ENCODE data around the gene NSF. TPM values are rescaled to one million over a fixed set of nuclear protein-coding genes. Genes with fewer than 3 reads are reported as not detected.

Gene NSF
- polyA plus RNA-seq, 4 donors: 14.1 to 29.9 (median 20.1) TPM

- Histone ChIP-seq H3K9me3 (ENCODE audit: control insufficient read depth in 2 of 2, insufficient read depth in 1 of 2, low read depth in 1 of 2, low read length in 1 of 2) (no peaks in the 10 kb centered on the region), H3K4me1 (ENCODE audit: control insufficient read depth in 3 of 3, insufficient read depth in 2 of 3, low read depth in 1 of 3, low read length in 2 of 3) (peaks cover 0 to 18% (median 5%) of the 10 kb centered on the region in 3 donors), H3K4me3 (ENCODE audit: low read depth in 1 of 3, low read length in 3 of 3) (no peak overlapping the region), H3K27me3 (ENCODE audit: control insufficient read depth in 3 of 3, insufficient read depth in 3 of 3, low read length in 3 of 3) (peaks cover 0 to 2% (median 0%) of the 10 kb centered on the region in 3 donors), H3K27ac (ENCODE audit: low read depth in 1 of 3, low read length in 2 of 3) (peak overlapping the region in 2 of 3 donors; percentile 21 to 27), H3K36me3 (ENCODE audit: control insufficient read depth in 3 of 3, insufficient read depth in 2 of 3, low read depth in 1 of 3, low read length in 3 of 3) (no peaks in the 10 kb centered on the region)
- no peak for FAIRE-seq
- peak; percentile 63 to 68 for DNase-seq
- 62 to 72% (median 69%) methylated on average over 9 of the region's 9 CpGs for WGBS, 3 donors
Measured at GRCh38 chr17:46782250-46782953, 191.9 kb downstream of the NSF start.

GRCh38 chr17:46783031-46783593 lies 192.6 kb downstream of the NSF start:
- no peaks in the 10 kb centered on the region for H3K9me3 ChIP-seq (ENCODE audit: control insufficient read depth in 2 of 2, insufficient read depth in 1 of 2, low read depth in 1 of 2, low read length in 1 of 2)
- DNase-seq (peak; percentile 78 to 93), FAIRE-seq (no peak)
- H3K27me3 ChIP-seq (ENCODE audit: control insufficient read depth in 3 of 3, insufficient read depth in 3 of 3, low read length in 3 of 3): peaks cover 0 to 2% (median 0%) of the 10 kb centered on the region in 3 donors
- H3K4me3 ChIP-seq (ENCODE audit: low read depth in 1 of 3, low read length in 3 of 3): no peak overlapping the region
- H3K36me3 ChIP-seq (ENCODE audit: control insufficient read depth in 3 of 3, insufficient read depth in 2 of 3, low read depth in 1 of 3, low read length in 3 of 3): no peaks in the 10 kb centered on the region
- 23 to 47% (median 33%) methylated on average over 7 of the region's 7 CpGs for WGBS, 3 donors
- peaks cover 0 to 18% (median 5%) of the 10 kb centered on the region in 3 donors for H3K4me1 ChIP-seq (ENCODE audit: control insufficient read depth in 3 of 3, insufficient read depth in 2 of 3, low read depth in 1 of 3, low read length in 2 of 3)
- H3K27ac ChIP-seq (ENCODE audit: low read depth in 1 of 3, low read length in 2 of 3): peak overlapping the region; percentile 21 to 43 (median 27)

- Histone ChIP-seq H3K4me1 (ENCODE audit: control insufficient read depth in 3 of 3, insufficient read depth in 2 of 3, low read depth in 1 of 3, low read length in 2 of 3) (peaks cover 0 to 18% (median 5%) of the 10 kb centered on the region in 3 donors), H3K27ac (ENCODE audit: low read depth in 1 of 3, low read length in 2 of 3) (no peak overlapping the region), H3K36me3 (ENCODE audit: control insufficient read depth in 3 of 3, insufficient read depth in 2 of 3, low read depth in 1 of 3, low read length in 3 of 3) (no peaks in the 10 kb centered on the region), H3K4me3 (ENCODE audit: low read depth in 1 of 3, low read length in 3 of 3) (no peak overlapping the region), H3K9me3 (ENCODE audit: control insufficient read depth in 2 of 2, insufficient read depth in 1 of 2, low read depth in 1 of 2, low read length in 1 of 2) (peaks cover 0 to 5% of the 10 kb centered on the region in 2 donors), H3K27me3 (ENCODE audit: control insufficient read depth in 3 of 3, insufficient read depth in 3 of 3, low read length in 3 of 3) (peaks cover 0 to 5% (median 0%) of the 10 kb centered on the region in 3 donors)
- DNase-seq (no peak), FAIRE-seq (no peak)
- WGBS, 3 donors: 57 to 72% (median 63%) methylated on average over 7 of the region's 7 CpGs
Measured at GRCh38 chr17:46785696-46786095, 195.2 kb downstream of the NSF start.

GRCh38 chr17:46787478-46787877 lies 197.0 kb downstream of the NSF start:
- peaks cover 0 to 5% (median 2%) of the 10 kb centered on the region in 3 donors for H3K27me3 ChIP-seq (ENCODE audit: control insufficient read depth in 3 of 3, insufficient read depth in 3 of 3, low read length in 3 of 3)
- WGBS, 3 donors: 92 to 93% (median 93%) methylated on average over 13 of the region's 13 CpGs
- DNase-seq: no peak
- no peak overlapping the region for H3K27ac ChIP-seq (ENCODE audit: low read depth in 1 of 3, low read length in 2 of 3)
- FAIRE-seq: no peak
- no peaks in the 10 kb centered on the region for H3K36me3 ChIP-seq (ENCODE audit: control insufficient read depth in 3 of 3, insufficient read depth in 2 of 3, low read depth in 1 of 3, low read length in 3 of 3)
- H3K4me1 ChIP-seq (ENCODE audit: control insufficient read depth in 3 of 3, insufficient read depth in 2 of 3, low read depth in 1 of 3, low read length in 2 of 3): peaks cover 0 to 12% (median 5%) of the 10 kb centered on the region in 3 donors
- H3K4me3 ChIP-seq (ENCODE audit: low read depth in 1 of 3, low read length in 3 of 3): no peak overlapping the region
- H3K9me3 ChIP-seq (ENCODE audit: control insufficient read depth in 2 of 2, insufficient read depth in 1 of 2, low read depth in 1 of 2, low read length in 1 of 2): peaks cover 0 to 5% of the 10 kb centered on the region in 2 donors

GRCh38 chr17:46788300-46788699 lies 197.8 kb downstream of the NSF start:
- H3K4me3 ChIP-seq (ENCODE audit: low read depth in 1 of 3, low read length in 3 of 3): no peak overlapping the region
- DNase-seq: no peak
- H3K27ac ChIP-seq (ENCODE audit: low read depth in 1 of 3, low read length in 2 of 3): no peak overlapping the region
- H3K27me3 ChIP-seq (ENCODE audit: control insufficient read depth in 3 of 3, insufficient read depth in 3 of 3, low read length in 3 of 3): peaks cover 0 to 8% (median 2%) of the 10 kb centered on the region in 3 donors
- 89 to 93% (median 90%) methylated on average over 5 of the region's 5 CpGs for WGBS, 3 donors
- no peak for FAIRE-seq
- peaks cover 0 to 4% (median 3%) of the 10 kb centered on the region in 3 donors for H3K4me1 ChIP-seq (ENCODE audit: control insufficient read depth in 3 of 3, insufficient read depth in 2 of 3, low read depth in 1 of 3, low read length in 2 of 3)
- H3K9me3 ChIP-seq (ENCODE audit: control insufficient read depth in 2 of 2, insufficient read depth in 1 of 2, low read depth in 1 of 2, low read length in 1 of 2): peaks cover 0 to 5% of the 10 kb centered on the region in 2 donors
- no peaks in the 10 kb centered on the region for H3K36me3 ChIP-seq (ENCODE audit: control insufficient read depth in 3 of 3, insufficient read depth in 2 of 3, low read depth in 1 of 3, low read length in 3 of 3)

- Histone ChIP-seq H3K9me3 (ENCODE audit: control insufficient read depth in 2 of 2, insufficient read depth in 1 of 2, low read depth in 1 of 2, low read length in 1 of 2) (peaks cover 0 to 5% of the 10 kb centered on the region in 2 donors), H3K27me3 (ENCODE audit: control insufficient read depth in 3 of 3, insufficient read depth in 3 of 3, low read length in 3 of 3) (peaks cover 0 to 10% (median 5%) of the 10 kb centered on the region in 3 donors), H3K4me1 (ENCODE audit: control insufficient read depth in 3 of 3, insufficient read depth in 2 of 3, low read depth in 1 of 3, low read length in 2 of 3) (no peaks in the 10 kb centered on the region), H3K36me3 (ENCODE audit: control insufficient read depth in 3 of 3, insufficient read depth in 2 of 3, low read depth in 1 of 3, low read length in 3 of 3) (no peaks in the 10 kb centered on the region), H3K4me3 (ENCODE audit: low read depth in 1 of 3, low read length in 3 of 3) (no peak overlapping the region), H3K27ac (ENCODE audit: low read depth in 1 of 3, low read length in 2 of 3) (no peak overlapping the region)
- FAIRE-seq (no peak), DNase-seq (no peak)
- whole genome bisulfite sequencing, 3 donors: 85 to 95% (median 90%) methylated on average over 7 of the region's 7 CpGs
Measured at GRCh38 chr17:46788796-46789195, 198.3 kb downstream of the NSF start.

GRCh38 chr17:46789610-46790009 lies 199.1 kb downstream of the NSF start:
- H3K36me3 ChIP-seq (ENCODE audit: control insufficient read depth in 3 of 3, insufficient read depth in 2 of 3, low read depth in 1 of 3, low read length in 3 of 3): no peaks in the 10 kb centered on the region
- peaks cover 0 to 5% of the 10 kb centered on the region in 2 donors for H3K9me3 ChIP-seq (ENCODE audit: control insufficient read depth in 2 of 2, insufficient read depth in 1 of 2, low read depth in 1 of 2, low read length in 1 of 2)
- no peak for FAIRE-seq
- DNase-seq: no peak
- no peak overlapping the region for H3K4me3 ChIP-seq (ENCODE audit: low read depth in 1 of 3, low read length in 3 of 3)
- no peak overlapping the region for H3K27ac ChIP-seq (ENCODE audit: low read depth in 1 of 3, low read length in 2 of 3)
- no peaks in the 10 kb centered on the region for H3K4me1 ChIP-seq (ENCODE audit: control insufficient read depth in 3 of 3, insufficient read depth in 2 of 3, low read depth in 1 of 3, low read length in 2 of 3)
- 85 to 87% (median 87%) methylated on average over 8 of the region's 8 CpGs for WGBS, 3 donors
- peaks cover 0 to 15% (median 5%) of the 10 kb centered on the region in 3 donors for H3K27me3 ChIP-seq (ENCODE audit: control insufficient read depth in 3 of 3, insufficient read depth in 3 of 3, low read length in 3 of 3)

GRCh38 chr17:46790216-46790615 lies 199.7 kb downstream of the NSF start:
- FAIRE-seq (no peak), DNase-seq (no peak)
- Histone ChIP-seq H3K27me3 (ENCODE audit: control insufficient read depth in 3 of 3, insufficient read depth in 3 of 3, low read length in 3 of 3) (peaks cover 0 to 17% (median 5%) of the 10 kb centered on the region in 3 donors), H3K36me3 (ENCODE audit: control insufficient read depth in 3 of 3, insufficient read depth in 2 of 3, low read depth in 1 of 3, low read length in 3 of 3) (no peaks in the 10 kb centered on the region), H3K9me3 (ENCODE audit: control insufficient read depth in 2 of 2, insufficient read depth in 1 of 2, low read depth in 1 of 2, low read length in 1 of 2) (peaks cover 0 to 5% of the 10 kb centered on the region in 2 donors), H3K4me3 (ENCODE audit: low read depth in 1 of 3, low read length in 3 of 3) (no peak overlapping the region), H3K4me1 (ENCODE audit: control insufficient read depth in 3 of 3, insufficient read depth in 2 of 3, low read depth in 1 of 3, low read length in 2 of 3) (no peaks in the 10 kb centered on the region), H3K27ac (ENCODE audit: low read depth in 1 of 3, low read length in 2 of 3) (no peak overlapping the region)
- WGBS, 3 donors: 66 to 72% (median 72%) methylated on average over 3 of the region's 3 CpGs

Measured in small intestine (tissue), 7 donors.